NCI-H146 treated with DMSO at 0.1 percent for 48 hours (cell line): ENCODE measurements around the gene RNF135.
"Not testable (repeated sequence)": the region's sequence is repeated elsewhere in the genome, so short reads cannot be mapped to it uniquely, and the experiment has no call there.

Source experiments
- DNase-seq: peaks from one replicate; lab custom pipeline; 2025; ENCODE audit not compliant: unreplicated experiment; lab: John Stamatoyannopoulos, UW

Gene RNF135

GRCh38 chr17:30997842-30998241, 27.0 kb downstream of the RNF135 start:
- DNase-seq, result no peak

GRCh38 chr17:31002047-31002446, 31.2 kb downstream of the RNF135 start:
- DNase-seq, result no peak

GRCh38 chr17:31003225-31003866, 32.5 kb downstream of the RNF135 start:
- no peak for DNase-seq

- no peak for DNase-seq
These were observed 33.3 kb downstream of the RNF135 start for GRCh38 chr17:31004160-31004559.

GRCh38 chr17:31007695-31008373, 37.0 kb downstream of the RNF135 start:
- no peak for DNase-seq

- peak; percentile 36 for DNase-seq
These were observed 37.7 kb downstream of the RNF135 start for GRCh38 chr17:31008374-31009041.

- not testable (repeated sequence) for DNase-seq
These were observed 38.3 kb downstream of the RNF135 start for GRCh38 chr17:31009042-31009702.

GRCh38 chr17:31010014-31010413, 39.2 kb downstream of the RNF135 start:
- DNase-seq, result not testable (repeated sequence)

- DNase-seq, result no peak
These were observed 43.0 kb downstream of the RNF135 start for GRCh38 chr17:31013844-31014243.

GRCh38 chr17:31015639-31016038, 44.8 kb downstream of the RNF135 start:
- DNase-seq, result no peak

- no peak for DNase-seq
These were observed 48.2 kb downstream of the RNF135 start for GRCh38 chr17:31019004-31019403.

GRCh38 chr17:31023171-31023570, 52.3 kb downstream of the RNF135 start:
- not testable (repeated sequence) for DNase-seq

- no peak for DNase-seq
These were observed 61.0 kb downstream of the RNF135 start for GRCh38 chr17:31031841-31032240.

- not testable (repeated sequence) for DNase-seq
These were observed 64.8 kb downstream of the RNF135 start for GRCh38 chr17:31035611-31036010.

GRCh38 chr17:31040837-31041236, 70.0 kb downstream of the RNF135 start:
- not testable (repeated sequence) for DNase-seq

- DNase-seq, result not testable (repeated sequence)
These were observed 71.5 kb downstream of the RNF135 start for GRCh38 chr17:31042378-31042777.

- DNase-seq, result not testable (repeated sequence)
These were observed 76.1 kb downstream of the RNF135 start for GRCh38 chr17:31046856-31047425.

- DNase-seq, result no peak
These were observed 77.3 kb downstream of the RNF135 start for GRCh38 chr17:31048142-31048541.

- no peak for DNase-seq
These were observed 77.9 kb downstream of the RNF135 start for GRCh38 chr17:31048780-31049179.
